Skeletal muscle tissue (tissue), 4 donors: Measurements from ENCODE around the gene PPP1R16B. TPM values are rescaled to one million over a fixed set of nuclear protein-coding genes. Genes with fewer than 3 reads are reported as not detected.

ENCODE experiments used
- H3K27ac ChIP-seq: one replicate; pipeline ENCODE4 v1.7.0; 2013; ENCODE audit warnings: mild to moderate bottlenecking, low read depth, low read length, inconsistent platforms
- H3K27me3 ChIP-seq, 3 donors: one replicate each; pipeline ENCODE4 v1.7.0; 2013; ENCODE audit warnings: low read length in 3 of 3; ENCODE audit not compliant: control insufficient read depth in 3 of 3, insufficient read depth in 3 of 3
- H3K36me3 ChIP-seq, 3 donors: one replicate each; pipeline ENCODE4 v1.7.0; 2013; ENCODE audit warnings: low read length in 3 of 3; ENCODE audit not compliant: control insufficient read depth in 3 of 3, insufficient read depth in 3 of 3
- H3K4me1 ChIP-seq, 3 donors: one replicate each; pipeline ENCODE4 v1.7.0; 2013; ENCODE audit warnings: low read length in 3 of 3, mild to moderate bottlenecking in 3 of 3; ENCODE audit not compliant: control insufficient read depth in 3 of 3, insufficient read depth in 3 of 3
- H3K4me3 ChIP-seq, 3 donors: one replicate each; pipeline ENCODE4 v1.7.0; 2013; ENCODE audit warnings: low read length in 3 of 3
- H3K9ac ChIP-seq, 3 donors: one replicate each; pipeline ENCODE4 v1.7.0; 2013; ENCODE audit warnings: low read length in 3 of 3, mild to moderate bottlenecking in 3 of 3, moderate library complexity in 2 of 3, low read depth in 1 of 3
- H3K9me3 ChIP-seq, 3 donors: one replicate each; pipeline ENCODE4 v1.7.0; 2013; ENCODE audit warnings: low read length in 3 of 3; ENCODE audit not compliant: control insufficient read depth in 3 of 3
- total RNA-seq: library from RNA; depleted of rRNA; stranded (reverse); fragments of >200 nt; gene quantifications from one replicate; pipeline ENCODE4 v1.2.3, GENCODE V29; 2014
- donor health status: Osteomylitis.

PPP1R16B gene
- total RNA-seq, 1 donor from 2014 or later = 4.2 TPM

DNA sequence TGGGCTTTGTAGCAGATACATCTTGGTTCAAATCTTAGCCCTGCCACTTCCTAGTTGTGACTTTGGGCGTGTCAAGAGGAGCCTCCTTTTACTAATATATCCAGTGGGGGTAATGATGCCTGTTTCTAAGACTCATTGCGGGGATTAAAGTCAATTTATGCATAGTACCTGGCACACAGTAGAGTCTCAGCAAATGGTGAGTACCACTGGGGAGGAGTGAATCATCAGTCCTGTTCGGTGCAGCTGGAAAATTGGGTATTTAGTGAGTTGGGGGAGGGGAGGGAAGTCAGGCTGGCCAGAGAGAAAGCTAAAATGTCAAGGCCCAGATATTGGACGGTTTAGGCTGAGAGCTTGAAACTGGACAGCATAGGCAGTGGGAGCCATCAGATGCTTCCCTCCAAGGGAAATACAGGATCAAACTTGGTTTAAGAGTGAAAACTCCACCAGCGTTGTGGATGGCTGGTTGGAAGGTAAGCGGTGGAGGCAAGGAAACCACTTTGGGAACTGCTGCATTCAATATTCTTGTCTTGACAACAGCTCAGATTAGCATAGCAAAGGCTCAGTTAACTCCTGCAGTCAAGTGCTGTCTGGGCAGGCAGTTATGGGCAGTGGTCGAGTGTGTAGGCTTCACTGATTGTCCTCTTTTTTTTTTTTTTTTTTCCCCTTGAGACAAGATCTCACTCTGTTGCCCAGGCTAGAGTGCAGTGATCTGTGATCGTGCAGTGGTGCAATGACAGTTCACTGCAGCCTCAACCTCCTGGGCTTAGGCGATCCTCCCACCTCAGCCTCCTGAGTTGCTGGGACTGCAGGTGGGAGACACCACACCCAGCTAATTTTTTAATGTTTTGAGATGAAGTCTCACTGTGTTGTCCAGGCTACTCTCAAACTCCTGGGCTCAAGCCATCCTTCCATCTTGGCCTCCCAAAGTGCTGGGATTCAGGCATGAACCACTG, 12.9 kb downstream of the PPP1R16B start:
- H3K4me1 ChIP-seq = peaks cover 0 to 1% (median 0%) of the 10 kb centered on the region in 3 donors
- peaks cover 0 to 6% (median 0%) of the 10 kb centered on the region in 3 donors for H3K27me3 ChIP-seq
- peaks cover 0 to 4% (median 0%) of the 10 kb centered on the region in 3 donors for H3K9me3 ChIP-seq
- H3K36me3 ChIP-seq = no peaks in the 10 kb centered on the region
- H3K27ac ChIP-seq = no peak overlapping the region
- H3K9ac ChIP-seq = no peak overlapping the region
- H3K4me3 ChIP-seq = no peak overlapping the region

DNA sequence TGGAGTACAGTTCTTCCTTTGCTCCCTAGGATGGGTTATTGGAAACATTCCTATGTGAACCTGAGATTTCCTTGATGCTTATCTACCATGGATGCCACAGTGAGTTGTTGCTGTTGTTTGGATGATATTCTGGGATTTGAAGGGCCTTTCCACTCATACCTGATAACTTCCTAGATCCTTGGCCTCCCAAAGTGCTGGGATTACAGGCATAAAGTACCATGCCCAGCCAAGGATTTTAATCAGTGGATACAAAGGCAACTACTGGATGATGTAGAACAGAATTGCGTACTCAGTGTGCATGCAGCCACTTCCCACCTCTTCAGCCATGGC, 20.0 kb downstream of the PPP1R16B start:
- Histone ChIP-seq H3K9ac (no peak overlapping the region), H3K4me1 (peaks cover 13 to 16% (median 14%) of the 10 kb centered on the region in 3 donors), H3K27ac (no peak overlapping the region), H3K27me3 (peaks cover 0 to 7% (median 0%) of the 10 kb centered on the region in 3 donors), H3K36me3 (no peaks in the 10 kb centered on the region), H3K4me3 (no peak overlapping the region), H3K9me3 (peaks cover 0 to 4% (median 0%) of the 10 kb centered on the region in 3 donors)

DNA sequence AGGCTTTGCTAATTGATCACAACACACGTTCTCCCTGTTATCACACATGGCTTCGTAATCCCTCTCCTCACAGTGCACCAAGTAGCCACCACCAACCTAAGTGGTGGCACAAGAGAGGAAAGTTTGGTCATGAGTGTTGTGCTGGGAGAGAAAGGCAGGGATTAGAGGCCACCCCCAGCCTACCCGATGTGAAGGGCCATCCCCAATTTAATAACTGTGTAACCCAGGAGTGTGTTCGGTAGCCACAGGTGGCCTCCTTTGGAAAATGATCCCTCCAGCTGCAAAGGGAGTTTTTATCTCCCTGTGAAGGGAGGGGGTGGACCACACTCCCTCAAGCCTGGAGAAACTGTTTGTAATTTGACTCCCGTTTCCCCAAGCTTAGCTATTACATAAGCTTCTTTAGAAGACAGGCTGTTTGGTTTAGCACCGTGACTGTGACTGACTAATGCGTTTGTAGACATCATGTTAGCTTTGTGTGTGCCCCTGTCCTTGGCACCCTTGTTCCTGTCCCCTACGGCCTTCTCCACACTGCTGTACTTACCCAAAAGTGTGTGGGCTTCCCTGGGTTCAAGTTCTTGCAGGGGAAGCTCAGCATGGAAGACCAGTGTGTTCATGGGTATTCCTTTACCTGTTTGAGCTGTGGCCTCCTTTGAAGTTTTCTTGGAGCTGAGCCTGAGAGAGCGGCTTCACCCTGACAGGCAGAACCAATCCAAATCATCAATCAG, 20.6 kb downstream of the PPP1R16B start:
- H3K36me3 ChIP-seq = no peaks in the 10 kb centered on the region
- no peak overlapping the region for H3K4me3 ChIP-seq
- peaks cover 0 to 2% (median 0%) of the 10 kb centered on the region in 3 donors for H3K9me3 ChIP-seq
- H3K27me3 ChIP-seq = peaks cover 0 to 5% (median 0%) of the 10 kb centered on the region in 3 donors
- no peak overlapping the region for H3K27ac ChIP-seq
- H3K4me1 ChIP-seq = peaks cover 13 to 16% (median 14%) of the 10 kb centered on the region in 3 donors
- H3K9ac ChIP-seq = no peak overlapping the region

DNA sequence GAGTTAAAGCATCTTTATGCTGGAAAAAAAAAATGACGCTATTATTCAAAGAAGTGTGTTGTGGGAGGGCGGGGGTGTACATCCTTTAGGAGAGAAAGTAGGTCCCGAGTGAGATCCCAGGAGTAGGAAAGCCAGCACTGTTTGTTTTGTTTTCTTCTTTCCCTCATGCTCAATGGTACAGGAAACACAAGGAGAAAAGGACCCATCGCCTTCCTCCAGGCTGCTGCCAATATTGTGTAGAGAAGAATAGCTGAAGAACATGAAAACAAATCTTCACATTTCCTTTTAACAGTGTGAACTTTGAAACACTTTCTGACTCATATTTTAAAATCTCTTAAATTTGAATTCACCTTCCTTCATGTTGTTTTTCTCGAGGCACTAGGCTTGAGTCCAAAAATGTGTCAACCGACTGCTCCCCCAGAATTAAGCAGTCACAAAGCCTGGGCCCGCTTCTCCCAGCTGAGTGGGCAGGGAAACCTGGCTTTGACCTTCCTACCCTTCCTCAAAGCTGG, 22.3 kb downstream of the PPP1R16B start:
- Histone ChIP-seq H3K9ac (no peak overlapping the region), H3K36me3 (no peaks in the 10 kb centered on the region), H3K4me1 (peaks cover 13 to 16% (median 14%) of the 10 kb centered on the region in 3 donors), H3K27me3 (peaks cover 0 to 3% (median 0%) of the 10 kb centered on the region in 3 donors), H3K27ac (no peak overlapping the region), H3K4me3 (no peak overlapping the region), H3K9me3 (no peaks in the 10 kb centered on the region)

DNA sequence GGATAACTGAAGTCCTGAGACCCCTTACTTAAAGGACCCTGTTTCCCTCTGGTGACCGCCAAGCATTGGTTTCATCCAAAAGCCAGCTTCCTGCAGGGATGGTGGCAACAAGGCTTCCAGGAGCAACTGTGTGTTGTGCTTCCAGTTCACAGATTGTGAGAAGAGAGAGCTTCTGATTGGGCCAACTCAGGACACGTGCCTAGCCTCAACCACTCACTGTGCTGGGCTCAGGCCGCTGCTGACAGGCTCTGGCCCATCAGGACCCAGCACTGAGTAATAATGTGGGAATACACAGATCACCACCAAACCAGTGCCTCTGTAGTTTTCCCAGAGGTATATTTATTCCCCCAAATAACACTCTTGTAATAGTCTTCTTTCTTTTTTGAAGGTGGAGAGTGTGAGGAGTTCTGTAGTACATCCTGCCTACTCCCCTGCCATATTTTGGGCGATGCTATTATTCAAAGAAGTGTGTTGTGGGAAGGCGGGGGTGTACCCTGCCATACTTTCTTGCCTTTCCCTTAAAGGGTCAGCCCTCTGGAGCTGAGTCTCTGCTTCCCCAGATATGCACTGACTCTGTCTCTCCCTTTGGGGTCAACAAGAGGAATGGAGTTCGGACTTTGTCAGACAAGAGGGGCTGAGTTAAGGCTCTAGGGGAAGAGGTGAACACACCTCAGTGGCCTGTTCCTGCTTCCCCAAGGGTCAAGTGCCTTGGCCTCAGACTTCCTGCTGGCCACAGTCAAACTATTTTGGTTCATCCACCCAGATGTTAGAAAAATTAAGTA, 23.2 kb downstream of the PPP1R16B start:
- Histone ChIP-seq H3K4me1 (peaks cover 13 to 16% (median 14%) of the 10 kb centered on the region in 3 donors), H3K27me3 (peaks cover 0 to 3% (median 0%) of the 10 kb centered on the region in 3 donors), H3K4me3 (no peak overlapping the region), H3K36me3 (no peaks in the 10 kb centered on the region), H3K9ac (no peak overlapping the region), H3K9me3 (no peaks in the 10 kb centered on the region), H3K27ac (no peak overlapping the region)

DNA sequence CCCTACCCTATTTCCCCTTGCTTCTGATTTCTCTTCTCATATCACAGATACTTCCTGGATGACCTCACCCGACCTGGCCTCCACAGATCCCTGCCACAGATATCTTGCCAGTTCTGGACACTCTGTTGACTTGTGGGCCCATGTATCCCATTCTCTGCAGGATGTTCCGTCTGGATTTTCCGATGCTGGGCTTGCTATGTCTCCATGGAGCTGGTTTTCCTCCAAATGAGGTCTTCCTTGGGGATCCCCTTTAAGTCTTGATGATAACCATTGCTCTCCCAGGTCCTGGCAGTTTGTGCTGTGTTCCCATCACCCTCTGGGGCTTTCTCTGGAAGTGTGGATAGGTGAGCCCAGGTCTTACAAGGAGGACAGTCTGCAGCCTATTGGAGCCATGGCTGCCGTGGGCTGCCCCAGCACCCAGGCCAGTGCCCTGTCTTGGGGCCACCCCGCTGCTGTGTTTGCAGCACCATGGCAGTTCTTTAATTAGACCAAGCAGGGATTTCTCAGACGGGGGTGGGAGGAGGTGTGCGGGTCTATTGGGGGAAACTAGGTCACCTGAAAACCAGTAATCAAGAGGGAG, 23.9 kb downstream of the PPP1R16B start:
- no peak overlapping the region for H3K27ac ChIP-seq
- peaks cover 0 to 3% (median 0%) of the 10 kb centered on the region in 3 donors for H3K27me3 ChIP-seq
- no peaks in the 10 kb centered on the region for H3K9me3 ChIP-seq
- peaks cover 13 to 16% (median 14%) of the 10 kb centered on the region in 3 donors for H3K4me1 ChIP-seq
- no peak overlapping the region for H3K4me3 ChIP-seq
- H3K9ac ChIP-seq = no peak overlapping the region
- H3K36me3 ChIP-seq = no peaks in the 10 kb centered on the region

DNA sequence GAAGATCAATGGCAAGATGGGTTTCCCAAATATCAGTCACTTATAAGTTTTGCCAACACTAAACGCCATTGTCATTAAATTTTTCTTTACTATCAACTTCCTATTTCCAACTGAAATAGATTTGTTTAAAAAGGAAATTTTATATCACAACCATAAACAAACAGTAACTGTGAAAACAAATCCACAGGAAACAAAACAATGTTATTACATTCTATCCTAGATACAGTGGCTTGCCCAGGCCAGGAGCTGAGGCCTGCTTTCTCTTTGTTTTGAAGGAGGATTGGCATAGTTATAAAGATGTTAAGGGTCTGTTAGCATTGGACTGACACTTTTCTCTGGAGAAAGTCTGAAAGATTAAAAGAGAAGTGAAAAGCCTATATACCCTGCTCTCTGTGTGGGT, 24.9 kb downstream of the PPP1R16B start:
- Histone ChIP-seq H3K4me1 (peaks cover 12 to 14% (median 12%) of the 10 kb centered on the region in 3 donors), H3K36me3 (no peaks in the 10 kb centered on the region), H3K9ac (no peak overlapping the region), H3K27me3 (peaks cover 0 to 3% (median 0%) of the 10 kb centered on the region in 3 donors), H3K4me3 (no peak overlapping the region), H3K9me3 (no peaks in the 10 kb centered on the region), H3K27ac (no peak overlapping the region)

DNA sequence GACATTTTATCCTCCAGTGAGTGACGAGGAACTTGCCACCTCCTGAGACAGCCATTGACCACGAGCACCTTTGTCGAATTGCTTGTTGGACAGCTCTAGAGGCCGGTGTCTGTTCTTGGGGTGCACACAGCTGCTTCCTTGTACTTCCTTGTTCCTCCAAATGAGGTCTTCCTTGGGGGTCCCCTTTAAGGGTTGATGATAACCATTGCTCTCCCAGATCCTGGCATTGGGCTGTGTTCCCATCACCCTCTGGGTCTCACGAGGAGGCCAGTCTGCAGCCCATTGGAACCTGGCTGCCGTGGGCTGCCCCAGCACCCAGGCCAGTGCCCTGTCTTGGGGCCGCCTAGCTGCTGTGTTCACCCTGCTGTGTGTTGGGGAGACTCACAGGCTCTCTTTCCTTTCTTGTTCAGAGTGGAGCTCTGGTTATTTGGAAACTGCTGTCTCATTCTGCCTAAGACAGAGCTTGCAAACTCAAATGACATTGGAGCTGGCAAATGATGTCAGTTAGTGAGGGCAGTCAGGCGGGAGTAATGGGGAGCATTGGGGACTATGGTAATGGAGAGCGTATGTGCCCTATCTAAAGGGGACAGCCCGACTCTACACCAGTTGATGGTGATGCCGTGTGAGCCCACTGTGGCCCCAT, 25.7 kb downstream of the PPP1R16B start:
- H3K27me3 ChIP-seq = peaks cover 0 to 3% (median 0%) of the 10 kb centered on the region in 3 donors
- no peak overlapping the region for H3K4me3 ChIP-seq
- H3K9ac ChIP-seq = no peak overlapping the region
- no peaks in the 10 kb centered on the region for H3K36me3 ChIP-seq
- H3K9me3 ChIP-seq = no peaks in the 10 kb centered on the region
- no peak overlapping the region for H3K27ac ChIP-seq
- peaks cover 4 to 10% (median 9%) of the 10 kb centered on the region in 3 donors for H3K4me1 ChIP-seq
